Measurements from ENCODE around the gene SNX1.
A peak's percentile ranks its signal among the peaks of the same experiment; 100 is the strongest.
"Not testable (repeated sequence)": the region's sequence is repeated elsewhere in the genome, so short reads cannot be mapped to it uniquely, and the experiment has no call there.

The SNX1 gene

DNA sequence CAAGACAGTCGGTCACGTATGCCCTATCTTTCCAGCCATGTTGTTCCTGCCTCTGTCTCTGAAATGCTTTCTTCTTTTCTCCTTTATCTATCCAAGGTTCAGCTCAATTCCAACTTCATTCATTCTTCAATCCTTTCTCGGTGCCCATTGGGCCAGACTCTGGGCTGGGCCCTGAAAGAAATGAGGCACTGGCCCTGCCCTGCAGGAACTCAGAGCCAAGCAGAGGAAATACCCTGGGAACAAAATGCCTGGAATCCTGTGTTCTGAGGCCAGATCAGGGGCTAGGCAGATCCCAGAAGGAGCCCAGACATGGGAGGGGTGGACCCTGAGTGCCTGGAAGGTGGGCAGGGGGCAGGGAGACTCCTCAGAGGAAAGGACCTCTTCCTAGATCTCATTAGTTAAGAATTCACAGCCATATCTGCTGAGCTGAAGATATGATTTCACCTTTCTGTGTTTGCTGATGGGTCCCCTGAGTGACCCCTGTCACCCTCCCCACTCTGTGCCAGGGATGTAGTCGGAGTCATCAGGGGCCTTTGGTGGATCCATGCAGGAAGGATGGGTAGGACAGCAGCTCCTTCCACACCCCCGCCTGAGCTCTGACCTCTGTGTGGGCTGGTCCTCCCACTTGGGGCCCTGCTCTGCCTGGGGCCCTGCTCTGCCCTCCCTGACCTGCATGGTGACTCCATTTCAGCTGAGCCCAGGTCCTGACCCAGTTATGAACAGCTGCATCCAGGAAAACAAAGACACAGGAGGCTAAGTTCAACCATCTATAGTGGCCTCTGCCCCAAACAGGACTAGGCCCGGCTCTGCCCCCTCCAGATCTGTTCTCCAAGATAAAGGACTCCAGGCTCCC lies 44.1 kb upstream of the SNX1 start:
- TF ChIP-seq, protein P1, sequence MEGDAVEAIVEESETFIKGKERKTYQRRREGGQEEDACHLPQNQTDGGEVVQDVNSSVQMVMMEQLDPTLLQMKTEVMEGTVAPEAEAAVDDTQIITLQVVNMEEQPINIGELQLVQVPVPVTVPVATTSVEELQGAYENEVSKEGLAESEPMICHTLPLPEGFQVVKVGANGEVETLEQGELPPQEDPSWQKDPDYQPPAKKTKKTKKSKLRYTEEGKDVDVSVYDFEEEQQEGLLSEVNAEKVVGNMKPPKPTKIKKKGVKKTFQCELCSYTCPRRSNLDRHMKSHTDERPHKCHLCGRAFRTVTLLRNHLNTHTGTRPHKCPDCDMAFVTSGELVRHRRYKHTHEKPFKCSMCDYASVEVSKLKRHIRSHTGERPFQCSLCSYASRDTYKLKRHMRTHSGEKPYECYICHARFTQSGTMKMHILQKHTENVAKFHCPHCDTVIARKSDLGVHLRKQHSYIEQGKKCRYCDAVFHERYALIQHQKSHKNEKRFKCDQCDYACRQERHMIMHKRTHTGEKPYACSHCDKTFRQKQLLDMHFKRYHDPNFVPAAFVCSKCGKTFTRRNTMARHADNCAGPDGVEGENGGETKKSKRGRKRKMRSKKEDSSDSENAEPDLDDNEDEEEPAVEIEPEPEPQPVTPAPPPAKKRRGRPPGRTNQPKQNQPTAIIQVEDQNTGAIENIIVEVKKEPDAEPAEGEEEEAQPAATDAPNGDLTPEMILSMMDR (IDR thresholded peaks at IDR 0.05; ENCODE audit: insufficient read depth, low read depth, low read length, missing control alignments): no peak
- no peak for DNase-seq (ENCODE audit: low read depth)
- H3K4me3 ChIP-seq (ENCODE audit: low read length): no peak overlapping the region

DNA sequence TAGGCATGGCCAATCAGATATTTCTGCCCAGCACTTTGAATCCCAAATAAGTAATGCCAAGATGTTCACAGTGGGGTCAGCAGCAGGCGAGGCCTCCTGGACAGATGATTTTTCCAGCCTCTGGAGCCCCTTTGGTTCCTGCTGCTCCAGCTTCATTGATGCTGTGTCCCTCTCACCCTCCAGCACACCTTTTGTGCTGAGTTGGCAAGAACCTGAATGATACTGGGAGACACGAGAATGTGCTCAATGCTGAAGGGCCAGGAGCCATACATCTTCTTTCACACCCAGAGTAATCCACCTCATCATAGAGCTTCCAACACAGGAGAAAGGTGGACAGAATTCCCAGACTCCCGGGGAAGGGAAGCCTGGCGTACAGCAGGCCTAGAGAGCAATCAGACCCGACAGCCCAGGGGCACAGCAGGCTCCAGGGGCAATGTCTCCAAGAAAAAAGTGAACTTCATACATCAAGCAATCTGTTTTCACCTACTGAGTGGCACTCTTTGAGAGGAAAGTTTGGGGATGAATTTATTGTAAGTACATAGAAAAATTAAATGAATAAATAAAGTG lies 42.8 kb upstream of the SNX1 start:
- no peak overlapping the region for H3K4me3 ChIP-seq (ENCODE audit: low read length)
- TF ChIP-seq, protein P1 (IDR thresholded peaks at IDR 0.05; ENCODE audit: insufficient read depth, low read depth, low read length, missing control alignments): no peak
- no peak for DNase-seq (ENCODE audit: low read depth)

DNA sequence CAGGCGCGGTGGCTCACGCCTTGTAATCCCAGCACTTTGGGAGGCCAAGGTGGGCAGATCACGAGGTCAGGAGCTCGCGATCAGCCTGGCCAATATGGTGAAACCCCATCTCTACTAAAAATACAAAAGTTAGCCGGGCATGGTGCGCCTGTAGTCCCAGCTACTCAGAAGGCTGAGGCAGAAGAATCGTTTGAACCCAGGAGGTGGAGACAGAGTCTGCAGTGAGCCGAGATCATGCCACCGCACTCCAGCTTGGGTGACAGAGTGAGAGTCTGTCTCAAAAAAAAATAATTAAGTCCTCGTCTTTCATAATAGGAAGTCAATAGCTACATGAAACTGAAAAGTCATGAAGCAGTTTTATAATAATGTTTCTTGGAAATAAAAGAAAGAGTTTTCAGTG lies 42.1 kb upstream of the SNX1 start:
- H3K4me3 ChIP-seq (ENCODE audit: low read length); DNase-seq (ENCODE audit: low read depth): not testable (repeated sequence)

DNA sequence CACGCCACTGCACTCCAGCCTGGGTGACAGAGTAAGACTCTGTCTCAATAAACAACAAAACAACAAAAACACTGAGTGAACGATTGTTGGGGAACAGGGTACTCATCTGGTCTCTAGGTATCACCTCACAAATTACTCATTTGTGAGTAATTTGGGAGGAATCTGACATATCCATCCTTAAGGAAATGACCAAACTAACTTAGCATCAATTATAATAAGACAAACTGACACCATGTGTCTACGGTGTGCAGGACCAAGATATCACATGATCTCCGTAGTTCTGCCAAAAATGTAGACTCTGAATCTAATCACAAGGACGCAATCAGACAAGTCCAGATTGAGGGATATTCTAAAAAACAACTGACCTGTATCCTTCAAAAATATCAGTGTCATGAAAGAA lies 37.5 kb upstream of the SNX1 start:
- H3K4me3 ChIP-seq (ENCODE audit: low read length): no peak overlapping the region
- TF ChIP-seq, protein P1 (IDR thresholded peaks at IDR 0.05; ENCODE audit: insufficient read depth, low read depth, low read length, missing control alignments): no peak
- peak; percentile 68 for DNase-seq (ENCODE audit: low read depth)

DNA sequence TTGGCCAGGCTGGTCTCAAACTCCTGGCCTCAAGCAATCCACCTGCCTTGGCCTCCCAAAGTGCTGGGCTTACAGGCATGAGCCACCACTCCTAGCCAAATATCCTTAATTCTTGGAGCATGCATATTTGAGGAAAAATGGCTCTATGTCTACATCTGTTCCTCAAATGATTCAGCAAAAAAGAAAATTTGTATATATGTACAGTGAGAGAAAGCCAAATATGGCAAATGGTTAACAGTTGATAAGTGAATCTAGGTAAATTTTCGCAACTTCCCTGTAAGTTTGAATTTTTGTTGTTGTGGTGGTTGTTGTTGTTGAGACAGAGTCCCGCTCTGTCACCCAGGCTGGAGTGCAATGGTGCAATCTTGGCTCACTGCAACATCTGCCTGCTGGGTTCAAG lies 36.7 kb upstream of the SNX1 start:
- not testable (repeated sequence) for DNase-seq (ENCODE audit: low read depth); H3K4me3 ChIP-seq (ENCODE audit: low read length)

DNA sequence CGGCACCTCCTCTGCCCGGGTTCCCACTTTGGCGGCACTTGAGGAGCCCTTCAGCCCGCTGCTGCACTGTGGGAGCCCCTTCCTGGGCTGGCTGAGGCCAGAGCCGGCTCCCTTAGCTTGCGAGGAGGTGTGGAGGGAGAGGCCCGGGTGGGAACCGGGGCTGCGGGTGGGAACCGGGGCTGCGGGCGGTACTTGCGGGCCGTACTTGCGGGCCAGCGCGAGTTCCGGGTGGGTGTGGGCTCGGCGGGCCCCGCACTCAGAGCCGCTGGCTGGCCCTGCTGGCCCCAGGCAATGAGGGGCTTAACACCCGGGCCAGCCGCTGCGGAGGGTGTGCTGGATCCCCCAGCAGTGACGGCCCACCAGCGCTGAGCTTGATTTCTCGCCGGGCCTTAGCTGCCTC lies 35.1 kb upstream of the SNX1 start:
- H3K4me3 ChIP-seq (ENCODE audit: low read length): no peak overlapping the region
- TF ChIP-seq, protein P1 (IDR thresholded peaks at IDR 0.05; ENCODE audit: insufficient read depth, low read depth, low read length, missing control alignments): no peak
- DNase-seq (ENCODE audit: low read depth): no peak

DNA sequence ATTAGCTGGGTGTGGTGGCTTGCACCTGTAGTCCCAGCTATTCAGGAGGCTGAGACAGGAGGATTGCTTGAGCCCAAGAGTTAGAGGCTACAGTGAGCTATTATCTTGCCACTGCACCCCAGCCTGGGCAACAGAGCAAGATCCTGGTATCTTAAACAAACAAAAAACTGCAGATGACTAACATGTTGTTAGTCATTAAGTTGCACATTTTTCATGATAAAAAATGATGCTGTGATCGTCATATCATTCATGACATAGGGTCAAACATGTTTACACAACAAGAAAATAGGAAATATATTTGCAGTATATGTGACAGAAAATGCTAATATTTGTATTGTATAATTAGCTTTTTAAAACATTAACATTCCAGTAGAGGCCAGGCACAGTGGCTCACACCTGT lies 29.3 kb upstream of the SNX1 start:
- TF ChIP-seq, protein P1 (IDR thresholded peaks at IDR 0.05; ENCODE audit: insufficient read depth, low read depth, low read length, missing control alignments): no peak
- no peak overlapping the region for H3K4me3 ChIP-seq (ENCODE audit: low read length)
- peak; percentile 19 for DNase-seq (ENCODE audit: low read depth)

DNA sequence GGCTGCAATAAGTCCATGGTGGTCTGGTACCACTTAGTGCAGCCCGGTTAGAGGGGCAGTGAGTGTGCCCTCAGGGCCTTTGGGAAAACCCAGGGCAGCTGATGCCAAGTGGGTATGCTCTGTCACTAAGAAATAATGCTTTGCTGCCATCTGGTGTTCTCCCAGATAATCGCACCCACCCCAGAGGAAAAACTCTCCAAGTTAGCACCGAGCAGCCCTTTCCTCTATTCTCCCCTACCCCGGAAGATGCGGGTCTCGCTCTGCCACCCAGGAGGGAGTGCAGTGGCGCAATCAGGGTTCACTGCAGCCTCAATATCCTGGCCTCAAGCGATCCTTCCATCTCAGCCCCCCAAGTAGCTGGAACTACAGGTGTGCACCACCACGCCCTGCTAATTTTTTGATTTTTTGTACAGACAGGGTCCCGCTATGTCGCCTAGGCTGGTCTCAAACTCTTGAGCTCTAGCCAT lies 28.2 kb upstream of the SNX1 start:
- TF ChIP-seq, protein P1 (IDR thresholded peaks at IDR 0.05; ENCODE audit: insufficient read depth, low read depth, low read length, missing control alignments): peak; percentile 77
- peak; percentile 53 for DNase-seq (ENCODE audit: low read depth)

More for the DNA sequence above, 28.2 kb upstream of the SNX1 start:
- H3K4me3 ChIP-seq (ENCODE audit: low read length): no peak overlapping the region
